Astrocyte (in vitro differentiated cells and primary cell): ENCODE results near the gene SYTL4. TPM values are rescaled to one million over a fixed set of nuclear protein-coding genes. Genes with fewer than 3 reads are reported as not detected.
A peak's percentile ranks its signal among the peaks of the same experiment; 100 is the strongest.

Experiments
- DNase-seq: peaks from one replicate; pipeline ENCODE4 v3.0.0-alpha.2; 2010; ENCODE audit warnings: low read depth
- FAIRE-seq: peaks from 2 replicates; lab custom pipeline; 2011; peaks lifted over from hg19 to GRCh38; lab: Jason Lieb, UNC
- H2AFZ ChIP-seq: 2 replicates; pipeline ENCODE4 v1.6.0; 2012; ENCODE audit warnings: low read depth, low read length, inconsistent platforms
- H3K27ac ChIP-seq: 2 replicates; pipeline ENCODE4 v1.5.1; 2011; ENCODE audit warnings: low read depth, low read length, inconsistent platforms
- H3K27me3 ChIP-seq: 2 replicates; pipeline ENCODE4 v1.6.0; 2011; ENCODE audit warnings: low read length, inconsistent platforms; ENCODE audit not compliant: insufficient read depth
- H3K36me3 ChIP-seq: 2 replicates; pipeline ENCODE4 v1.5.1; 2011; ENCODE audit warnings: low read length, inconsistent platforms; ENCODE audit not compliant: insufficient read depth
- H3K4me1 ChIP-seq: 2 replicates; pipeline ENCODE4 v1.5.1; 2011; ENCODE audit warnings: low read length, inconsistent platforms; ENCODE audit not compliant: insufficient read depth
- H3K4me2 ChIP-seq: 2 replicates; pipeline ENCODE4 v1.6.0; 2012; ENCODE audit warnings: low read length, inconsistent platforms
- H3K4me3 ChIP-seq: 2 replicates; pipeline ENCODE4 v1.5.1; 2011; ENCODE audit warnings: low read depth, mild to moderate bottlenecking, low read length, inconsistent platforms; ENCODE audit not compliant: insufficient read depth
- H3K79me2 ChIP-seq: 2 replicates; pipeline ENCODE4 v1.6.0; 2012; ENCODE audit warnings: mild to moderate bottlenecking, low read length, inconsistent platforms; ENCODE audit not compliant: insufficient read depth
- H3K9ac ChIP-seq: 2 replicates; pipeline ENCODE4 v1.6.0; 2012; ENCODE audit warnings: mild to moderate bottlenecking, low read length, inconsistent platforms
- H3K9me3 ChIP-seq: 2 replicates; pipeline ENCODE4 v1.5.1; 2012; ENCODE audit warnings: low read depth, mild to moderate bottlenecking, low read length, inconsistent platforms; ENCODE audit not compliant: insufficient read depth
- H4K20me1 ChIP-seq: 2 replicates; pipeline ENCODE4 v1.6.0; 2012; ENCODE audit warnings: low read length, inconsistent platforms; ENCODE audit not compliant: insufficient read depth
- H3K27ac Mint-ChIP-seq: one replicate; pipeline ENCODE4 v1.8.0; 2021; ENCODE audit warnings: mild to moderate bottlenecking, mixed read lengths; ENCODE audit not compliant: unreplicated experiment
- H3K27me3 Mint-ChIP-seq: one replicate; pipeline ENCODE4 v1.8.0; 2021; ENCODE audit warnings: low read depth, mixed read lengths; ENCODE audit not compliant: unreplicated experiment
- H3K36me3 Mint-ChIP-seq: one replicate; pipeline ENCODE4 v1.8.0; 2021; ENCODE audit warnings: low read depth, mixed read lengths; ENCODE audit not compliant: unreplicated experiment
- H3K4me1 Mint-ChIP-seq: one replicate; pipeline ENCODE4 v1.8.0; 2021; ENCODE audit warnings: low read depth, mixed read lengths; ENCODE audit not compliant: unreplicated experiment
- H3K4me3 Mint-ChIP-seq: one replicate; pipeline ENCODE4 v1.8.0; 2021; ENCODE audit warnings: mild to moderate bottlenecking, moderate library complexity, mixed read lengths; ENCODE audit not compliant: unreplicated experiment
- H3K9me3 Mint-ChIP-seq: one replicate; pipeline ENCODE4 v1.8.0; 2021; ENCODE audit warnings: mild to moderate bottlenecking, mixed read lengths; ENCODE audit not compliant: unreplicated experiment
- CTCF ChIP-seq: IDR thresholded peaks from 2 replicates; pipeline ENCODE4 v1.5.1; 2011; ENCODE audit warnings: low read depth, mild to moderate bottlenecking, inconsistent platforms, low read length, moderate library complexity; ENCODE audit not compliant: insufficient read depth
- EZH2 ChIP-seq: IDR thresholded peaks from 2 replicates; pipeline ENCODE4 v1.6.1; 2012; ENCODE audit warnings: mild to moderate bottlenecking, low read length, inconsistent platforms; ENCODE audit not compliant: insufficient read depth
- total RNA-seq: library from RNA; stranded (reverse); gene quantifications from 2 replicates; pipeline ENCODE4 v1.2.1, GENCODE V29; 2021

Gene SYTL4
- total RNA-seq, 1 donor from 2014 or later: 3.3 TPM

DNA sequence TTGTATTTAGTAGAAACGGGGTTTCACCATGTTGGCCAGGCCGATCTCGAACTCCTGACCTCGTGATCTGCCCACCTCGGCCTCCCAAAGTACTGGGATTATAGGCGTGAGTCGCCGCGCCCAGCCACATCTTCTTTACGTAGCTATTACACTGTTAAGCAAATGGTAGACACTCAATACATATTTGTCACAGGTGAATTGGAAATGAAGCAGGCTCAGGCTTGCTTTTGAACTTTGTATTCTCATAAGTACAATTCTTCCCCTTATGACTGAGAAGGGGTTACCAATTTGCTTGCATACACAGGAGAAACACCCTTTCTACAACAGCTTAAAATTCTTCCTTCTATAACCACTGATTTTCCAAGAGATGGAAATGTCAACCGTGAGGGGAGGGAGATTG, 88.7 kb downstream of the SYTL4 start:
- Histone ChIP-seq H3K27me3 (no peaks in the 10 kb centered on the region), H3K36me3 (no peaks in the 10 kb centered on the region), H3K4me3 (no peak overlapping the region), H3K4me1 (peaks cover 36% of the 10 kb centered on the region), H3K9ac (peak overlapping the region; percentile 93), H4K20me1 (no peaks in the 10 kb centered on the region), H3K79me2 (peaks cover 22% of the 10 kb centered on the region), H3K27ac (peak overlapping the region; percentile 85), H3K9me3 (no peaks in the 10 kb centered on the region), H3K4me2 (peak overlapping the region; percentile 97), H2AFZ (no peak overlapping the region)
- no peak for TF ChIP-seq EZH2
- TF ChIP-seq CTCF: no peak
- Mint-ChIP-seq H3K4me3 (no peak overlapping the region), H3K4me1 (peaks cover 35% of the 10 kb centered on the region), H3K36me3 (no peaks in the 10 kb centered on the region), H3K9me3 (no peaks in the 10 kb centered on the region), H3K27ac (peak overlapping the region; percentile 94), H3K27me3 (no peaks in the 10 kb centered on the region)
- DNase-seq (no peak), FAIRE-seq (no peak)

DNA sequence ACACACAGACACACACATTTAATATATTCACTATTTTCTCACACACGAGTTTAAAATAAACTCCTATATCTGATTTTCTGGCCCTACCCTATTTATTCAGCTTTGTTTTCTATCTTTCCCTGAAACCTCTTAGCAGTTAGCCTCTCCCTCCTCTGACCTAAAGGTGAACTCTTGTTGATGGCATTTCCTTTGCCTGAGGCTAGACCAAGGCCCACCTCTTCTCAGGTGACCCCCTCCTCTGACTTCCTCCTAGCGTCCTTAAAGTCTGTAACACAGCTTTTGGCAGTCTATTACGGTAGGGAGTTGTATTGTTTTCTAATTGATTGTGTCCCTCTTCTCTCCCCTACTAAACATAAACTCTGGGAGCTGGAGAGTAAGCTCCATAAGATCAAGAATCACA, 89.6 kb downstream of the SYTL4 start:
- Mint-ChIP-seq H3K27ac (no peak overlapping the region), H3K27me3 (no peaks in the 10 kb centered on the region), H3K9me3 (no peaks in the 10 kb centered on the region), H3K4me3 (no peak overlapping the region), H3K4me1 (peaks cover 28% of the 10 kb centered on the region), H3K36me3 (no peaks in the 10 kb centered on the region)
- Histone ChIP-seq H3K9me3 (no peaks in the 10 kb centered on the region), H3K27me3 (no peaks in the 10 kb centered on the region), H3K9ac (no peak overlapping the region), H2AFZ (no peak overlapping the region), H3K27ac (no peak overlapping the region), H3K4me2 (no peak overlapping the region), H3K36me3 (no peaks in the 10 kb centered on the region), H3K4me3 (no peak overlapping the region), H4K20me1 (no peaks in the 10 kb centered on the region), H3K4me1 (peaks cover 27% of the 10 kb centered on the region), H3K79me2 (peaks cover 22% of the 10 kb centered on the region)
- TF ChIP-seq CTCF: no peak
- TF ChIP-seq EZH2: no peak
- FAIRE-seq: no peak
- no peak for DNase-seq

DNA sequence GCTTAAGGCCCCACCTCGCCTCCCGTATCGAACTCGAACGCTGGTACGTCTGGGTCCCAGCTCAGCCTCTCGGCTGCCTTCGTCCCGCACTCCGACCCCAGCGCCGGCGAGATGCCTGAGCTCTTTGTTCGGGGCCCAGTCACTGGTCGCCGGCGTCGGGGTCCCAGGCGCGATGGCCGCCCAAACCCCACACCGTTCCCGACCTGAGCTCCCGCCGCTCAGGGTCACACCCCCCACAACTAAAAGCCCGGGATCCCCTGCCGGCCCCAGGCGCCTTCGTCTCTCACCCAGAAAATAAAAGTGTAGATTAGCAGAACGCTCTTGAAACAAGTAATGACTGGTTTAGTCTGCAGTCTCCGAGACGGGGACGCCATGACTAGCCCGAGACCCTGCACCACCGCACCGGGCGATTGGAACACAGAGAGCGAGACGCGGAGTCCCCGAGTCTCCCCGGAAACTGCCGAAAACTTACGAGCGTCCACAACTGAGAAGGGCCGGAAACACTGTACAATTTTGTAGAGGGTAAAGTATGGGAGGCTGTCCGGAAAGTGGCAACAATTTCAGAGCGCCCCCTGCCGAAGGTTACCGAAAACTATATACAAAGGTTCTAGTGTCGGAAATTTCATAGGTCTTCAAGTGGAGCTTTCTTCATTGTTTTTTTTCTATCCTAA, 95.5 kb downstream of the SYTL4 start, which contains the start of gene TSPAN6:
TSS of gene TSPAN6 (minus strand) at position 486 of the 671 bp plus-strand sequence. CDS start at position 374, 112 bp downstream.
- peak within 1 kb of the TSS; percentile 85 for H2AFZ ChIP-seq
- TF ChIP-seq CTCF (peak; percentile 43), EZH2 (no peak)
- peak within 1 kb of the TSS; percentile 93 for H3K9ac ChIP-seq
- peak within 1 kb of the TSS; percentile 94 for H3K4me2 ChIP-seq
- no peaks in the 10 kb centered on the region for H3K9me3 ChIP-seq
- no peaks in the 10 kb centered on the region for H3K4me1 ChIP-seq
- no peaks in the 10 kb centered on the region for H3K36me3 Mint-ChIP-seq
- FAIRE-seq (peak; percentile 100), DNase-seq (peak; percentile 72)
- peaks cover 4% of the 10 kb centered on the region for H3K79me2 ChIP-seq
- H3K27ac Mint-ChIP-seq: peak within 1 kb of the TSS; percentile 93
- peaks cover 1% of the 10 kb centered on the region for H3K4me1 Mint-ChIP-seq
- no peaks in the 10 kb centered on the region for H4K20me1 ChIP-seq
- peak within 1 kb of the TSS; percentile 80 for H3K4me3 ChIP-seq
- peak within 1 kb of the TSS; percentile 94 for H3K4me3 Mint-ChIP-seq
- no peaks in the 10 kb centered on the region for H3K9me3 Mint-ChIP-seq
- peaks cover 7% of the 10 kb centered on the region for H3K36me3 ChIP-seq
- H3K27me3 ChIP-seq: no peaks in the 10 kb centered on the region
- no peaks in the 10 kb centered on the region for H3K27me3 Mint-ChIP-seq
- H3K27ac ChIP-seq: peak within 1 kb of the TSS; percentile 53
